Immature natural killer cell (primary cell): ENCODE results near the gene DRD4. TPM values are rescaled to one million over a fixed set of nuclear protein-coding genes. Genes with fewer than 3 reads are reported as not detected.

ENCODE experiments used
- DNase-seq, 3 donors: peaks; one replicate each; pipeline ENCODE4 v3.0.0; 2022; ENCODE audit warnings: mixed read lengths in 1 of 3
- H3K27ac Mint-ChIP-seq, 6 donors: one replicate each; pipeline ENCODE4 v1.8.0; 2020; ENCODE audit warnings: mixed read lengths in 6 of 6, mild to moderate bottlenecking in 5 of 6, inconsistent platforms in 4 of 6, moderate library complexity in 3 of 6
- H3K27me3 Mint-ChIP-seq, 3 donors: one replicate each; pipeline ENCODE4 v1.8.0; 2020 to 2021; ENCODE audit warnings: low read depth in 3 of 3, mild to moderate bottlenecking in 3 of 3, mixed read lengths in 3 of 3, moderate library complexity in 3 of 3, inconsistent platforms in 1 of 3
- H3K36me3 Mint-ChIP-seq, 3 donors: one replicate each; pipeline ENCODE4 v1.8.0; 2020; ENCODE audit warnings: mixed read lengths in 3 of 3, inconsistent platforms in 2 of 3, mild to moderate bottlenecking in 2 of 3
- H3K4me1 Mint-ChIP-seq, 2 donors: one replicate each; pipeline ENCODE4 v1.8.0; 2020; ENCODE audit warnings: inconsistent platforms in 2 of 2, mild to moderate bottlenecking in 2 of 2, mixed read lengths in 2 of 2, moderate library complexity in 1 of 2
- H3K4me3 Mint-ChIP-seq, 5 donors: one replicate each; pipeline ENCODE4 v1.8.0; 2020; ENCODE audit warnings: mild to moderate bottlenecking in 5 of 5, mixed read lengths in 5 of 5, inconsistent platforms in 3 of 5, moderate library complexity in 3 of 5
- H3K9me3 Mint-ChIP-seq, 6 donors: one replicate each; pipeline ENCODE4 v1.8.0; 2020; ENCODE audit warnings: mild to moderate bottlenecking in 6 of 6, mixed read lengths in 6 of 6, inconsistent platforms in 4 of 6, moderate library complexity in 3 of 6
- polyA plus RNA-seq, 3 donors: library from polyadenylated mRNA; unstranded; fragments of 300-500 nt; fragmentation: Illumina TruSeq; gene quantifications; one replicate each; pipeline ENCODE4 v1.2.3, GENCODE V29; 2021

Gene DRD4
- not detected for polyA plus RNA-seq

DNA sequence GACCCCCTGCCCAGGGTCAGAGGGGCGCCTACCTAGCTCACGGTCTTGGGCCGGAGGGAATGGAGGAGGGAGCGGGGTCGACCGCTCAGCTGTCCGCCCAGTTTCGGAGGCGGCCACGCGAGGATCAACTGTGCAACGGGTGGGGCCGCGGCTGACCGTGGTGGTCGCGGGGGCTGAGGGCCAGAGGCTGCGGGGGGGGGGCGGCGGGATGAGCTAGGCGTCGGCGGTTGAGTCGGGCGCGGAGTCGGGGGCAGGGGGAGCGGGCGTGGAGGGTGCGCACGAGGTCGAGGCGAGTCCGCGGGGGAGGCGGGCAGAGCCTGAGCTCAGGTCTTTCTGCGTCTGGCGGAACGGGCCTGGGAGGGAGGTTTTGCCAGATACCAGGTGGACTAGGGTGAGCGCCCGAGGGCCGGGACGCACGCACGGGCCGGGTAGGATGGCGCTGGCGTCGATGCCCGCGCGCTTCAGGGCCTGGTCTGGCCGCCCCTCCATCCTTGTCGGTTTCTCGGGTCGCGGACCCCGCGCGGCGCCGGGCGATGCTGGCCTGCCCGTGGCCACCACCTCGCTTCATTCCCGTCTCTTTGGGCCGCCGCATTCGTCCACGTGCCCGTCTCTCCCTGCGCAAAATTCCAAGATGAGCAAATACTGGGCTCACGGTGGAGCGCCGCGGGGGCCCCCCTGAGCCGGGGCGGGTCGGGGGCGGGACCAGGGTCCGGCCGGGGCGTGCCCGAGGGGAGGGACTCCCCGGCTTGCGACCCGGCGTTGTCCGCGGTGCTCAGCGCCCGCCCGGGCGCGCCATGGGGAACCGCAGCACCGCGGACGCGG lies at the start of gene DRD4:
DRD4 (plus strand) TSS at position 759 of the 822 bp plus-strand sequence; CDS start at position 795, 36 bp downstream.
- H3K36me3 Mint-ChIP-seq, result peaks cover 0 to 4% (median 0%) of the 10 kb centered on the region in 3 donors

DNA sequence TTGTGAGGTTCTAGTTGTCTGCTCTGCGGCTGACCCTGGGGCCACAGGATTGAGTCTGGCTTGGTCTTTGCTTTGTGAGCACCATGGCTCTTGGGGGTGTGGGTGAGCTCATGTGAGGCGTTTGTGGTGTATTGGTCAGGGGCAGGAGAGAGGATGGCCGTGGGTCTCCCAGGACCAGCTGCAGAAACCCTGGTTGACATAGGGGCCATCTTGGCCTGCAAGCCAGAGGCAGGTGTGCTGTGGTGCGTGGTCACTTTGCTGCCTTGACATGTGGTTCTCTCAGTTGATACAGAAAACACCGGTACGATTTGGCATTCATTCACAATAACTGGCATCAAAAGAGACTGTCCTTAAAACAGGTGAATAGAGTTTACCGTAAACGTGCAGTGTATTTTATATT lies 49.5 kb upstream of the DRD4 start:
- peaks cover 0 to 2% (median 0%) of the 10 kb centered on the region in 6 donors for H3K9me3 Mint-ChIP-seq
- DNase-seq, result no peak
- peaks cover 5 to 10% (median 7%) of the 10 kb centered on the region in 3 donors for H3K27me3 Mint-ChIP-seq
- H3K27ac Mint-ChIP-seq, result peak overlapping the region in 5 of 6 donors; percentile 17 to 91 (median 83)
- H3K36me3 Mint-ChIP-seq, result peaks cover 4 to 28% (median 14%) of the 10 kb centered on the region in 3 donors
- no peak overlapping the region for H3K4me3 Mint-ChIP-seq
- peaks cover 7 to 15% of the 10 kb centered on the region in 2 donors for H3K4me1 Mint-ChIP-seq

More for the DNA sequence above, at the start of gene DRD4:
- DNase-seq, result no peak
- Mint-ChIP-seq H3K9me3 (no peaks in the 10 kb centered on the region), H3K27ac (no peak within 1 kb of the TSS), H3K27me3 (peaks cover 6 to 11% (median 10%) of the 10 kb centered on the region in 3 donors), H3K4me3 (peak within 1 kb of the TSS in 4 of 5 donors; percentile 24 to 62 (median 38)), H3K4me1 (peaks cover 0 to 6% of the 10 kb centered on the region in 2 donors)

DNA sequence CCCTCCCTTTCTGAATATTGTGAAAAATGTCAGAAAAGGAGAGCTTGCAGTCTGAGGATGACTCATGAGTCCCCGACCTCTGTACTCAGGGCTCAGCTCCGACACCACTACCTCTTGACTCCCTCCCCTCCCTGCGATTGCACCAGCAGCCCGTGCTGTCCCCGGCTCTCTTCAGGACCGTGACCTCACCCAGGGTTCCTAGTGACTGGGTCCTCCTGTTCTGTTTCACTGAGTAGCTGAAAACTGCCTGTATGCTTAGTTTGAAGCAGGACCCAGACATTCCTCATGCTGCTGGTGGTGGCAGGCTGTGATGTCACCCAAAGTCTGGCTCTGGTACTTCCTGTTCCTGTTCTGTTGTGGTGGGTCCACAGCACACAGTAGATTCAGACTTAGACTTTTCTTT lies 49.1 kb upstream of the DRD4 start:
- peak overlapping the region; percentile 80 to 91 (median 84) for H3K27ac Mint-ChIP-seq
- peak overlapping the region in 2 of 5 donors; percentile 25 to 46 for H3K4me3 Mint-ChIP-seq
- peak in 2 of 3 donors; percentile 31 to 46 for DNase-seq
- peaks cover 5 to 10% (median 7%) of the 10 kb centered on the region in 3 donors for H3K27me3 Mint-ChIP-seq
- H3K36me3 Mint-ChIP-seq, result peaks cover 4 to 28% (median 14%) of the 10 kb centered on the region in 3 donors
- peaks cover 7 to 15% of the 10 kb centered on the region in 2 donors for H3K4me1 Mint-ChIP-seq
- H3K9me3 Mint-ChIP-seq, result peaks cover 0 to 2% (median 0%) of the 10 kb centered on the region in 6 donors

DNA sequence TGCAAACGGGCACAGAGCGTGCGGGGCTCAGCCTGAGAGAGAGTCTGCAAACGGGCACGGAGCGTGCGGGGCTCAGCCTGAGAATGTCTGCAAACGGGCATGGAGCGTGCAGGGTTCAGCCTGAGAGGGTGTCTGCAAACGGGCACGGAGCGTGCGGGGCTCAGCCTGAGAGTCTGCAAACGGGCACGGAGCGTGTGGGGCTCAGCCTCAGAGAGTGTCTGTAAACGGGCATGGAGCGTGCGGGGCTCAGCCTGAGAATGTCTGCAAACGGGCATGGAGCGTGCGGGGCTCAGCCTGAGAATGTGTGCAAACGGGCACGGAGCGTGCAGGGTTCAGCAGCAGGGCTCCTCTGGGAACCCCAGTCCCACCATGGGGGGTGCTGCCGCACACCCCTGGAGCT lies 47.3 kb upstream of the DRD4 start:
- DNase-seq, result no peak
- peaks cover 8 to 24% (median 14%) of the 10 kb centered on the region in 3 donors for H3K36me3 Mint-ChIP-seq
- H3K9me3 Mint-ChIP-seq, result peaks cover 0 to 2% (median 0%) of the 10 kb centered on the region in 6 donors
- H3K4me3 Mint-ChIP-seq, result no peak overlapping the region
- H3K27ac Mint-ChIP-seq, result peak overlapping the region in 2 of 6 donors; percentile 40 to 48
- peaks cover 7 to 10% (median 9%) of the 10 kb centered on the region in 3 donors for H3K27me3 Mint-ChIP-seq
- peaks cover 9 to 10% of the 10 kb centered on the region in 2 donors for H3K4me1 Mint-ChIP-seq

DNA sequence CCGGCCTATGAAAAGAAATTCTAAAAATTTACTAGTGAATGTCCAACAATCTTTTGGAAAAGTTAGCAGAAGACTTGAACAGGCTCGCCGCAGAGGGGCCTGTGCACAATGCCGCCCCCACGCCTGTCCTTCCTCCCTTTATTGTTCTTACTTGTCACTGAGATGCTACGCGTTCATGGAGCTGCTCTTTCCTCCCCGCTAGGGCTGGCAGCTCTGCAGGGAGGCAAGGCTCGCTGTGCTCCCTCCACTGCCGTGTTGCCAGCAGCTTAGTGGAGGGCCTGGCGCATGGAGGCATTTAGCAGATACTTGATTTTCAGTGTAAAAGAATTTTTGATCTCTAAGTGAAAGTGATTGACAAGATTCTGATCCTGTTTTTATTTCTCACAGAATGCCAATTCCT lies 46.1 kb upstream of the DRD4 start:
- Mint-ChIP-seq H3K27me3 (peaks cover 7 to 9% (median 8%) of the 10 kb centered on the region in 3 donors), H3K9me3 (peaks cover 0 to 2% (median 0%) of the 10 kb centered on the region in 6 donors), H3K4me3 (no peak overlapping the region), H3K4me1 (peaks cover 11 to 13% of the 10 kb centered on the region in 2 donors), H3K27ac (no peak overlapping the region), H3K36me3 (peaks cover 8 to 24% (median 14%) of the 10 kb centered on the region in 3 donors)
- DNase-seq, result no peak

DNA sequence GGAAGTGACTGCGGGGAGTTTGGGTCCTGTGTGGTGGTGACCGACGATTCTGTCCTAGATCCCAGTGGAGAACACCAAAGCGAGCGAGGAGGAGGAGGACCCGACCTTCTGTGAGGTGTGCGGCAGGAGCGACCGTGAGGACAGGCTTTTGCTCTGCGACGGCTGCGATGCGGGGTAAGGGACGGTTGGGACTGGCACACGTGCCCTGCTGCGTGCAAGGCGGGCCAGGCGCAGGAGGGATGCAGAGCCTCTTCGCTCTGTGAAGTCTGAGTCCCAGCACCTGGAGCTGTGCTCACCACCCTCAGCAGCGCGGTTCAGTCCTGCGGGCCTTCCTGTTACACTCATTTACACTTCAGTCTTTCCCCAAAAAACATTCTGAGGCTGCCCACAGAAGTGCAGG lies 44.6 kb upstream of the DRD4 start:
- DNase-seq, result no peak
- Mint-ChIP-seq H3K27me3 (peaks cover 9 to 12% (median 10%) of the 10 kb centered on the region in 3 donors), H3K36me3 (peaks cover 8 to 25% (median 14%) of the 10 kb centered on the region in 3 donors), H3K27ac (no peak overlapping the region), H3K9me3 (peaks cover 0 to 2% (median 0%) of the 10 kb centered on the region in 6 donors), H3K4me1 (peaks cover 20 to 23% of the 10 kb centered on the region in 2 donors), H3K4me3 (no peak overlapping the region)

DNA sequence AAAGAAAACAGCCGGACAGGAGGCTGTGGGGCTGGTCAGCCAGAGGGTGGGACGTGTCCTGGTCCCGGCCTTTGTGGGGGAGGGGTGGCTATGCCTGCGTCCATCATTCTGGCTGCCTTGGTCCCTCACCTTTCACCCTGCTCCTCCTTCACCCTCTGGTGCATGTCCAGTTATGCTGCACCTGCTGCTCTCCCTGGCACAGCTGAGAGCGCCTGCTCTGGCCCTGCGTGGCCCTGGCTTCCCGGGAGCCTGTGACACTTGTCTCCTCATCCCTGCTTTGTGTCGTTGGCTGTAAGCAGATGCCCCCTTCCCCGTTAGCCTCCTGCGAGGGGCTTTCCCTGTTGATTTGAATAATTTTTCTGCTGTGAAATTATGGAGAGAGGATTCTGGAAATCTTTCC lies 44.2 kb upstream of the DRD4 start:
- Mint-ChIP-seq H3K36me3 (peaks cover 8 to 21% (median 13%) of the 10 kb centered on the region in 3 donors), H3K4me3 (no peak overlapping the region), H3K27me3 (peaks cover 9 to 12% (median 9%) of the 10 kb centered on the region in 3 donors), H3K9me3 (peaks cover 0 to 2% (median 0%) of the 10 kb centered on the region in 6 donors), H3K27ac (no peak overlapping the region), H3K4me1 (peaks cover 18 to 19% of the 10 kb centered on the region in 2 donors)
- DNase-seq, result no peak

DNA sequence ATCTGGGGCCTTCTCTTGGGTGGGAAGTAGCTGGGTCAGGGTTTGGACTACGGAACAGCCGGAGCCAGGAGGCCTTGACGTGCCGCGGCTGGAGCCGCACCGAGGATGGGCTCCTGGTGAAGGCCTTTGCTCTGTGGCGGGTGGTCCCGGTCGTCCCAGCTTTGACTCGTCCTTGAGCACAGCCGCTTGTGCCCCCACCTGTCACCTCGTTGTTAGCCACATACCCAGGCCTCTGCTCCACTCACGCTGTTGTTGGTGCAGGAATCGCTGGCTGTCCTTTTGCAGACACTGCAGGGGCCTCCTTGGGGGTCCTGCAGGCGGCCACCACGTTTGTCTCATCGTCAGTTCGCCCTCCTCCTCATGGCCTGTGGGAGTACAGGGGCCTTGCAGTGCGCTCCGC lies 43.7 kb upstream of the DRD4 start:
- peaks cover 0 to 2% (median 0%) of the 10 kb centered on the region in 6 donors for H3K9me3 Mint-ChIP-seq
- peaks cover 16% of the 10 kb centered on the region in 2 donors for H3K4me1 Mint-ChIP-seq
- peaks cover 8 to 19% (median 11%) of the 10 kb centered on the region in 3 donors for H3K36me3 Mint-ChIP-seq
- H3K27ac Mint-ChIP-seq, result no peak overlapping the region
- DNase-seq, result no peak
- no peak overlapping the region for H3K4me3 Mint-ChIP-seq
- H3K27me3 Mint-ChIP-seq, result peaks cover 9 to 12% (median 10%) of the 10 kb centered on the region in 3 donors

DNA sequence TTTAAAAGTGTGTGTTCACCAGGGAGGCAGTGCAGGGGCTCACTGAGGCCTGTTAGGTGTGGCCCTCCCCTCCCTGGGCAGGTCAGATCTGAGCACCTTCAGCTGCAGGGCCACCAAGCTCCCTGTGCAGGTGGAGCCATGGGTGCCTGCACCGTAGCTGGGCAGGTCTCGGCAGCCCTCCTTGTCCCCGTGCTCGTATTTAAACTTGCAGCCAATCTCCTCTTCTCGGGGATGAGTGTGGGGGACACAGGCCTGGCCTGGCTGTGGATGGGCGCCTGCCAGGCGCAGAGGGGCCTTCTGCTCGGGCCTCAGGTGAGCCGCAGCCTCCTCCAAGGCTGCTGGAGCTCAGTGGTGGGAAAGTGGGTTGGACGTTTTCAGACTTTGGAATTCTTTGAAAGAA lies 41.7 kb upstream of the DRD4 start:
- DNase-seq, result no peak
- Mint-ChIP-seq H3K4me1 (peaks cover 16% of the 10 kb centered on the region in 2 donors), H3K27me3 (peaks cover 7 to 11% (median 9%) of the 10 kb centered on the region in 3 donors), H3K36me3 (peaks cover 8 to 16% (median 9%) of the 10 kb centered on the region in 3 donors), H3K4me3 (no peak overlapping the region), H3K27ac (no peak overlapping the region), H3K9me3 (peaks cover 0 to 2% (median 0%) of the 10 kb centered on the region in 6 donors)

DNA sequence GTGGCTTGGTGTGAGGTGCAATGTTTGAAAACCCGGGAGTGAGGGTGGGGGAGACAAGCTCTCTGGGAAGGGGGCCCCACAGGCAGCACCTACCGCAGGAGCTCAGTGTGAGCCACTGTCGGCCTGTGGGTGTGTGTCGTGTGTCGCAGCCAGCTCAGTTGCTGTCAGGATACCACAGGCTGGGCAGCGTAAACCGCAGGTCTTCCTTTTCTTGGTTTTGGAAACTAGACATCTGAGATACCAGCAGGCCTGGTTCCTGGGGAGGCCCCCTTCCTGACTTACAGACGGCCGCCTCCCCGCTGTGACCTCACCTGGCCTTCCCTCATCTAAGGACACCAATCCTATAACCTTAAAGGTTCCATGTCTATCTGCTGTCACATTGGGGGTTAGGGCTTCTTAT lies 40.7 kb upstream of the DRD4 start:
- H3K27ac Mint-ChIP-seq, result peak overlapping the region in 3 of 6 donors; percentile 49 to 64 (median 63)
- peak overlapping the region in 1 of 5 donors; percentile 14 for H3K4me3 Mint-ChIP-seq
- DNase-seq, result peak in 2 of 3 donors; percentile 17 to 38
- H3K27me3 Mint-ChIP-seq, result peaks cover 4 to 7% (median 7%) of the 10 kb centered on the region in 3 donors
- peaks cover 16% of the 10 kb centered on the region in 2 donors for H3K4me1 Mint-ChIP-seq
- H3K36me3 Mint-ChIP-seq, result peaks cover 9 to 18% (median 9%) of the 10 kb centered on the region in 3 donors
- peaks cover 0 to 2% (median 0%) of the 10 kb centered on the region in 6 donors for H3K9me3 Mint-ChIP-seq

DNA sequence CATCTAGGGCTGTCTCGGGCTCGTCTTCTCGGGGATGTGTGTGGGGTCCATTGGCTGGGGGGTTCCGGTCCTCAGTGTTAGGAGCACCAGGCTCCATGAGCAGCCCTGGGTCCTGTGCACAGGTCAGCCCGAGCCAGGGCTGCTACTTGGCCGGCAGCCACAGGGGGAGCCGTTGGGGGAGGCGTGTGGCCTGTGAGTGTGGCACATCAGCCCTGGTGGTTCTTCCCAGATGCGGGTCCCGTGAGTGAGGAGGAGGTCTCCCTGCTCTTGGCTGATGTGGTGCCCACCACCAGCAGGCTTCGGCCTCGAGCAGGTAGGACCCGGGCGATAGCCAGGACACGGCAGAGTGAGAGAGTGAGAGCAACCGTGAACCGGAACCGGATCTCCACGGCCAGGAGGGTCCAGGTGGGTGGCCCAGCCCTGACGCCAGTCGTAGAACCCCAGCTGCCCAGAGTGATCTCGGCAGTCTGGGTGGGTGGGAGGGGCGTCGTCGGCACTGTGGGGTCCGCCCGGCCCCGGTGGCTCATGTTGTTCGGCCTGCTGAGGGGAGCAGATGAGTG lies 39.8 kb upstream of the DRD4 start:
- H3K9me3 Mint-ChIP-seq, result no peaks in the 10 kb centered on the region
- no peak overlapping the region for H3K4me3 Mint-ChIP-seq
- peak overlapping the region in 3 of 6 donors; percentile 17 to 63 (median 54) for H3K27ac Mint-ChIP-seq
- DNase-seq, result no peak
- H3K27me3 Mint-ChIP-seq, result peaks cover 4 to 7% (median 7%) of the 10 kb centered on the region in 3 donors
- H3K36me3 Mint-ChIP-seq, result peaks cover 8 to 21% (median 10%) of the 10 kb centered on the region in 3 donors
- peaks cover 16% of the 10 kb centered on the region in 2 donors for H3K4me1 Mint-ChIP-seq

DNA sequence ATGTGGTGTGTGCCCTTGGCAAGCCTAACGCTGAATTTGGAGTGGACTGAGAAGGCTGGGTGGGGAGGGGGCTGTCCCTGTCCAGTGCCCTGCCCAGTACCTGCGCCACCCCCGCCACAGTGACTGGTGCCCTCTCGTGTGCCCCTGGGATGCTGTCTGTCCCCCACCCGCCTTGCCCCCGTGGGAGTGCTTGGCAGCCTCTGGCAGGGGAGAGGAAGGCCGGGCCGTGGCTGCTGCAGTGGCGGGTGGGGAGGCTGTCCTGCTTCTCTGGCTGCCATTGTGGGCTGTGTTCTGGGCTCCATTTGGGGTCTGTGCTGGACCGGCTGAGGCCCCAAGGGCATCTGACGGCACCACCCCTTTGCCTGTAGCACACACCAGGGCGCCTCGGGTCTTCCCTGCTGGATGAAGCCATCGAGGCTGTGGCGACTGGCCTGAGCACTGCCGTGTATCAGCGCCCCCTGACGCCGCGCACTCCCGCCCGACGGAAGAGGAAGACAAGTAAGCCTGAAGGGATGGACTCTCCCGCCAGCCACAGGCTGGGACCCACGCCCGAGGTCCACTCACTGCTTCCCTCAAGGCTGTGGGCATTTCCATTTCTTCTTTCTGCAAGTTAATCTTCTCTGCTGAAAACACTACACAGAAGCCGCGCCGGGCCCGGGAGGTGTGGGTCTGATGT lies 38.9 kb upstream of the DRD4 start:
- DNase-seq, result no peak
- H3K27ac Mint-ChIP-seq, result no peak overlapping the region
- peaks cover 4 to 7% (median 7%) of the 10 kb centered on the region in 3 donors for H3K27me3 Mint-ChIP-seq
- peaks cover 5 to 19% (median 7%) of the 10 kb centered on the region in 3 donors for H3K36me3 Mint-ChIP-seq
- H3K4me1 Mint-ChIP-seq, result peaks cover 16% of the 10 kb centered on the region in 2 donors
- no peaks in the 10 kb centered on the region for H3K9me3 Mint-ChIP-seq
- H3K4me3 Mint-ChIP-seq, result no peak overlapping the region

DNA sequence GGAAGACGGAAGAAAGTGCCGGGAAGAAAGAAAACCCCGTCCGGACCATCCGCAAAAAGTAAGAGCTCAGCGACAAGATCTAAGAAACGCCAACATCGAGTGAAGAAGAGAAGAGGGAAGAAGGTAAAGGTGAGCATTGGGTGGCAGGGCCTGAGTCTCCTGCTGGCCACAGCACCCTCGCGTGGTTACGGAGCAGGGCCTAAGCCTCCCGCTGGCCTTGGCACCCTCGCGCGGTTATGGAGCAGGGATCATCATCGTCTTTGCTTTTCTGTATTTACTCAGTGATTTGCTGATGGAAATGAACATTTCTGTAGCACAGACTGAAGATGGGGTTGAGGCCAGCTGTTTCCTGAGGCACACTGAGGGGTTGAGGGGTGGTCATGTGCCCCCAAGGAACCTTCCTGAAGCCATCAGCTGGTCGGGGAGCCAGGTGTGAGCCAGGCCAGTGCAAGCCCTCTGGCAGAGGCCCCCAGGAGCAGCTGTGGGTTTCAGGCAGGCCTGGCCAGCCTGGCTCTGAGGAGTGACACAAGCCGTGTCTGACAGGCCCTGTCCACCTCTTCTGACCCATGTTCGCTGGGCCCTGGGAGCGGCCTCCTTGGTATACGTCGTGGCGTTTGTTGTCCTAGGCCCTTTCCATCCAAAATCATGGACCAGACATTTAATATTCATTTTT lies 35.4 kb upstream of the DRD4 start:
- no peak overlapping the region for H3K4me3 Mint-ChIP-seq
- H3K36me3 Mint-ChIP-seq, result peaks cover 7 to 25% (median 8%) of the 10 kb centered on the region in 3 donors
- no peak for DNase-seq
- peak overlapping the region in 1 of 6 donors; percentile 29 for H3K27ac Mint-ChIP-seq
- H3K4me1 Mint-ChIP-seq, result peaks cover 5 to 6% of the 10 kb centered on the region in 2 donors
- no peaks in the 10 kb centered on the region for H3K9me3 Mint-ChIP-seq
- H3K27me3 Mint-ChIP-seq, result peaks cover 0 to 7% (median 4%) of the 10 kb centered on the region in 3 donors
